ENCODE data around the gene BRIP1. TPM values are rescaled to one million over a fixed set of nuclear protein-coding genes. Genes with fewer than 3 reads are reported as not detected.
"Not testable (repeated sequence)": the region's sequence is repeated elsewhere in the genome, so short reads cannot be mapped to it uniquely, and the experiment has no call there.

The BRIP1 gene
- total RNA-seq, 2 experiments from 2014 or later, result 14.1 to 15.8 TPM

GRCh38 chr17:61825448-61826137, 37.7 kb downstream of the BRIP1 start:
- ChIA-PET CTCF (interaction anchor here (0.7 kb wide), 2 partner anchors 220 to 856 kb away, joined by 3 read pairs; no protein-coding TSS in a partner anchor), POLR2A (no interaction called here)
- Mint-ChIP-seq H3K27ac (no peak overlapping the region), H3K4me3 (no peak overlapping the region), H3K36me3 (peaks cover 26% of the 10 kb centered on the region), H3K9me3 (no peaks in the 10 kb centered on the region), H3K27me3 (no peaks in the 10 kb centered on the region), H3K4me1 (ENCODE audit: low read depth) (peaks cover 7% of the 10 kb centered on the region)
- intact Hi-C loops (cut with micrococcal nuclease), result no loop called here
- DNase-seq, result no peak

- peaks cover 12% of the 10 kb centered on the region for H3K4me1 Mint-ChIP-seq (ENCODE audit: low read depth)
- no peaks in the 10 kb centered on the region for H3K27me3 Mint-ChIP-seq
- H3K4me3 Mint-ChIP-seq, result no peak overlapping the region
- no peak overlapping the region for H3K27ac Mint-ChIP-seq
- no peaks in the 10 kb centered on the region for H3K9me3 Mint-ChIP-seq
- POLR2A ChIA-PET, result no interaction called here
- DNase-seq, result no peak
- H3K36me3 Mint-ChIP-seq, result peaks cover 30% of the 10 kb centered on the region
- CTCF ChIA-PET, result interaction anchor here (1.0 kb wide), 1 partner anchor 14 kb away, joined by 3 read pairs; no protein-coding TSS in a partner anchor
- intact Hi-C loops (cut with micrococcal nuclease), result no loop called here
Observed at GRCh38 chr17:61822326-61823285, 40.7 kb downstream of the BRIP1 start.

DNA sequence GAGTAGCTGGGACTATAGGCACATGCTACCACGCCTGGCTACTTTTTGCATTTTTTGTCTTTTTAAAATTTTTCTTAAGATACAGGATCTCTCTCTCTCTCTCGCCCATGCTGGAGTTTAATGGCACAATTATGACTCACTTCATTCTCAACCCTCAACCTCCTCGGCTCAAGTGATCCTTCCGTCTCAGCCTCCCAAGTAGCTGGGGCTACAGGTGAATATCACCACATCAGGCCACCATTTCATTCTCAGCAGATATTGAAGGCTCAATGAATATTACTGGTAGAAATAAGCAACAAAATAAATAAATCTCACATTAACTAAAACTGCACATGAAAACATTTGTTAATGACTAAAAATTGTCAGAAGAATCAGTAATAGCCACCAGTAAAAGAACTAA, 41.7 kb downstream of the BRIP1 start:
- DNase-seq, result no peak
- CTCF ChIA-PET, result no interaction called here
- POLR2A ChIA-PET, result no interaction called here
- peaks cover 16% of the 10 kb centered on the region for H3K4me1 Mint-ChIP-seq (ENCODE audit: low read depth)
- H3K9me3 Mint-ChIP-seq, result no peaks in the 10 kb centered on the region
- no peak overlapping the region for H3K4me3 Mint-ChIP-seq
- no peak overlapping the region for H3K27ac Mint-ChIP-seq
- no peaks in the 10 kb centered on the region for H3K27me3 Mint-ChIP-seq
- intact Hi-C loops (cut with micrococcal nuclease), result no loop called here
- peaks cover 26% of the 10 kb centered on the region for H3K36me3 Mint-ChIP-seq

GRCh38 chr17:61819265-61819664, 44.1 kb downstream of the BRIP1 start:
- DNase-seq; H3K27ac Mint-ChIP-seq; H3K9me3 Mint-ChIP-seq; H3K4me3 Mint-ChIP-seq; H3K27me3 Mint-ChIP-seq; CTCF ChIA-PET; POLR2A ChIA-PET; intact Hi-C loops (cut with micrococcal nuclease): not testable (repeated sequence)
- peaks cover 22% of the 10 kb centered on the region for H3K4me1 Mint-ChIP-seq (ENCODE audit: low read depth)
- peaks cover 23% of the 10 kb centered on the region for H3K36me3 Mint-ChIP-seq

GRCh38 chr17:61818225-61818624, 45.1 kb downstream of the BRIP1 start:
- H3K27me3 Mint-ChIP-seq, result no peaks in the 10 kb centered on the region
- ChIA-PET CTCF (no interaction called here), POLR2A (no interaction called here)
- H3K4me1 Mint-ChIP-seq (ENCODE audit: low read depth), result peaks cover 22% of the 10 kb centered on the region
- no peaks in the 10 kb centered on the region for H3K9me3 Mint-ChIP-seq
- H3K27ac Mint-ChIP-seq, result no peak overlapping the region
- peaks cover 24% of the 10 kb centered on the region for H3K36me3 Mint-ChIP-seq
- no peak overlapping the region for H3K4me3 Mint-ChIP-seq
- intact Hi-C loops (cut with micrococcal nuclease), result no loop called here
- DNase-seq, result no peak

- no peaks in the 10 kb centered on the region for H3K9me3 Mint-ChIP-seq
- CTCF ChIA-PET, result no interaction called here
- H3K36me3 Mint-ChIP-seq, result peaks cover 25% of the 10 kb centered on the region
- intact Hi-C loops (cut with micrococcal nuclease), result no loop called here
- POLR2A ChIA-PET, result no interaction called here
- H3K27ac Mint-ChIP-seq, result no peak overlapping the region
- DNase-seq, result no peak
- H3K27me3 Mint-ChIP-seq, result no peaks in the 10 kb centered on the region
- H3K4me3 Mint-ChIP-seq, result no peak overlapping the region
- H3K4me1 Mint-ChIP-seq (ENCODE audit: low read depth), result peaks cover 17% of the 10 kb centered on the region
Observed at GRCh38 chr17:61817452-61817851, 45.9 kb downstream of the BRIP1 start.

GRCh38 chr17:61816538-61816937, 46.8 kb downstream of the BRIP1 start:
- no peak overlapping the region for H3K27ac Mint-ChIP-seq
- CTCF ChIA-PET, result no interaction called here
- H3K4me3 Mint-ChIP-seq, result no peak overlapping the region
- H3K4me1 Mint-ChIP-seq (ENCODE audit: low read depth), result peaks cover 15% of the 10 kb centered on the region
- intact Hi-C loops (cut with micrococcal nuclease), result no loop called here
- no peaks in the 10 kb centered on the region for H3K27me3 Mint-ChIP-seq
- peaks cover 21% of the 10 kb centered on the region for H3K36me3 Mint-ChIP-seq
- POLR2A ChIA-PET, result no interaction called here
- DNase-seq, result peak; percentile 11
- no peaks in the 10 kb centered on the region for H3K9me3 Mint-ChIP-seq

- Mint-ChIP-seq H3K27ac (no peak overlapping the region), H3K4me1 (ENCODE audit: low read depth) (peaks cover 15% of the 10 kb centered on the region), H3K9me3 (no peaks in the 10 kb centered on the region), H3K27me3 (no peaks in the 10 kb centered on the region), H3K36me3 (peaks cover 17% of the 10 kb centered on the region), H3K4me3 (no peak overlapping the region)
- POLR2A ChIA-PET, result no interaction called here
- intact Hi-C loops (cut with micrococcal nuclease), result no loop called here
- CTCF ChIA-PET, result no interaction called here
- no peak for DNase-seq
Observed at GRCh38 chr17:61815863-61816503, 47.3 kb downstream of the BRIP1 start.

- no peak for DNase-seq
- Mint-ChIP-seq H3K27ac (no peak overlapping the region), H3K27me3 (no peaks in the 10 kb centered on the region), H3K4me1 (ENCODE audit: low read depth) (peaks cover 15% of the 10 kb centered on the region), H3K4me3 (no peak overlapping the region), H3K36me3 (peaks cover 10% of the 10 kb centered on the region), H3K9me3 (no peaks in the 10 kb centered on the region)
- intact Hi-C loops (cut with micrococcal nuclease), result no loop called here
- ChIA-PET POLR2A (interaction anchor here (1.1 kb wide), 1 partner anchor 14 kb away, joined by 3 read pairs; no protein-coding TSS in a partner anchor), CTCF (interaction anchor here (1.1 kb wide), 1 partner anchor 22 kb away, joined by 4 read pairs; no protein-coding TSS in a partner anchor)
Observed at GRCh38 chr17:61814485-61814884, 48.8 kb downstream of the BRIP1 start.

DNA sequence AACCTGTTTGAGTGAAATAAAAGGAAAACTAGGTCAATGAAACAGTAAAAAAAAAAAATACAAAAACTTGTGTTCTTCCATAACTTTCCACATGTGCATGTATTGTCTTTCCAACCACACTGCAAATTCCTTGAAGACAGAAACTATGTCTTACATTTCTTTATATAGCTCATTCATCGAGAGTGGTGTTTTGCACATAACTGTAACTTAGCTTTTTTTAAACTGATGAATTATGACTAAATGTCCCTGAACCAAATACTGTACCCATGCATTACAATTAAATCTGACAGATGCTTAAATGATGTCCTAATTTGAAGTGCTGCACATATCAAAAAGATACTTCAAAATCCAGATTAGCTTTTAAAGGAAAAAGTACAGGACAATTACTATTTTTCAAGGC, 50.1 kb downstream of the BRIP1 start:
- DNase-seq, result no peak
- Mint-ChIP-seq H3K4me3 (no peak overlapping the region), H3K9me3 (no peaks in the 10 kb centered on the region), H3K36me3 (peaks cover 9% of the 10 kb centered on the region), H3K4me1 (ENCODE audit: low read depth) (peaks cover 11% of the 10 kb centered on the region), H3K27ac (no peak overlapping the region), H3K27me3 (no peaks in the 10 kb centered on the region)
- ChIA-PET POLR2A (no interaction called here), CTCF (interaction anchor here (0.6 kb wide), 1 partner anchor 185 kb away, joined by 3 read pairs; no protein-coding TSS in a partner anchor)
- intact Hi-C loops (cut with micrococcal nuclease), result no loop called here

DNA sequence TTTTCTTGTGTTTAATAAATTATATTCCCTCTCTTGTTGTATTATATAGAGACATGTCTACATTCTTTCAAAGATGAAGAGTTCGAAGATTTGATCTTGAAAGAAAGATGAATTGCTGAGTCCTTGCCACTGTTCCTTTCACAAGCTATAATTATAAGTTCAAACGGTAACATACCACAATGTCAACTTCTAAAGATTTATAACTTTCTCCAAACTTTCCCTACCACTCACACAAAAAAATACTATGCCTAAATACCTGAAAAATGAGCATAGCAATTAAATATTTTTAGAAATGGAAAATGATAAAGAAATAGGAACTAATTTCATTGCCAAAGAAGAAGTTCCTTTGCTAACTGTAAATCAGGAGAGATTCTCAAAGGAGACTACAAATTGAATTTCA, 50.6 kb downstream of the BRIP1 start:
- ChIA-PET CTCF (interaction anchor here (0.6 kb wide), 1 partner anchor 184 kb away, joined by 3 read pairs; no protein-coding TSS in a partner anchor), POLR2A (no interaction called here)
- Mint-ChIP-seq H3K4me1 (ENCODE audit: low read depth) (peaks cover 10% of the 10 kb centered on the region), H3K27ac (no peak overlapping the region), H3K9me3 (no peaks in the 10 kb centered on the region), H3K27me3 (no peaks in the 10 kb centered on the region), H3K36me3 (peaks cover 9% of the 10 kb centered on the region), H3K4me3 (no peak overlapping the region)
- no peak for DNase-seq
- intact Hi-C loops (cut with micrococcal nuclease), result no loop called here

DNA sequence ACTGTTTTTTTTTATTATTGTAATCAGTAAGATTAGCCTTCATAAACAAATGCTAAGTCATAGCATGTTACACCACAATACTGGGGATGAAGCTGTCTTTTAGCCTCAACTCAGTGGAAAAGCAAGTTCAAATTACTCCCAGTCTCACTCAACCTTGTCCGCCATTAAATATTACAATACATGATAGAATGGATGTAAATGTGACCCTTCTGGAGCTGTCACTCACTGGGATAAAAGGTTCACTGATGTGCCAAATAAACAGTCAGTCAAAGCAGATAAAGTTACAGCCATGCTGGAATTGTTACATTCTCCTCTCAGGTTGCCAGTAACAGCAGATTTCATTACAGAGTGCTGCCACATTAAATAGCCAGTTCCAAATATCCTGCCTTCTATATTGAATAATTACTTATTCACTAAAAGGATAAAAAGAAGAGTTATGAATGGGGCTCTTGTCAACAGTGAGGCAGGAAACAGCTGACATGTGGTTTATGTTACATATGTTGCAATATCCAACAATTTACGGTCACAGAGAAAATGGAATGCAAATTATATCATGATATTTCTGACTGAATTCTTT, 53.4 kb downstream of the BRIP1 start:
- Mint-ChIP-seq H3K9me3 (no peaks in the 10 kb centered on the region), H3K27me3 (no peaks in the 10 kb centered on the region), H3K4me3 (no peak overlapping the region), H3K4me1 (ENCODE audit: low read depth) (peaks cover 5% of the 10 kb centered on the region), H3K27ac (no peak overlapping the region), H3K36me3 (peaks cover 6% of the 10 kb centered on the region)
- intact Hi-C loops (cut with micrococcal nuclease), result no loop called here
- ChIA-PET CTCF (no interaction called here), POLR2A (no interaction called here)
- no peak for DNase-seq

Measured in activated CD4-positive, alpha-beta memory T cell treated with anti-CD3 and anti-CD28 coated beads for 36 hours (primary cell).